ENCODE measurements around the gene TUBB3.

- TF ChIP-seq, protein P1, sequence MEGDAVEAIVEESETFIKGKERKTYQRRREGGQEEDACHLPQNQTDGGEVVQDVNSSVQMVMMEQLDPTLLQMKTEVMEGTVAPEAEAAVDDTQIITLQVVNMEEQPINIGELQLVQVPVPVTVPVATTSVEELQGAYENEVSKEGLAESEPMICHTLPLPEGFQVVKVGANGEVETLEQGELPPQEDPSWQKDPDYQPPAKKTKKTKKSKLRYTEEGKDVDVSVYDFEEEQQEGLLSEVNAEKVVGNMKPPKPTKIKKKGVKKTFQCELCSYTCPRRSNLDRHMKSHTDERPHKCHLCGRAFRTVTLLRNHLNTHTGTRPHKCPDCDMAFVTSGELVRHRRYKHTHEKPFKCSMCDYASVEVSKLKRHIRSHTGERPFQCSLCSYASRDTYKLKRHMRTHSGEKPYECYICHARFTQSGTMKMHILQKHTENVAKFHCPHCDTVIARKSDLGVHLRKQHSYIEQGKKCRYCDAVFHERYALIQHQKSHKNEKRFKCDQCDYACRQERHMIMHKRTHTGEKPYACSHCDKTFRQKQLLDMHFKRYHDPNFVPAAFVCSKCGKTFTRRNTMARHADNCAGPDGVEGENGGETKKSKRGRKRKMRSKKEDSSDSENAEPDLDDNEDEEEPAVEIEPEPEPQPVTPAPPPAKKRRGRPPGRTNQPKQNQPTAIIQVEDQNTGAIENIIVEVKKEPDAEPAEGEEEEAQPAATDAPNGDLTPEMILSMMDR (IDR thresholded peaks at IDR 0.05), result no peak
- no peak for TF ChIP-seq POLR2A (IDR thresholded peaks at IDR 0.05)
Measured at GRCh38 chr16:89923640-89924296, 626 bp downstream of the TUBB3 start.

Data from lower leg skin (tissue), 3 donors.